Subcutaneous abdominal adipose tissue (tissue), 5 donors: ENCODE data around the gene CNTN4.

ENCODE experiments used
- H3K27ac ChIP-seq: one replicate; pipeline ENCODE4 v1.7.0; 2013; ENCODE audit warnings: low read depth, mild to moderate bottlenecking, inconsistent platforms, low read length, moderate library complexity
- H3K27me3 ChIP-seq, 5 donors: one replicate each; pipeline ENCODE4 v1.7.0; 2013; ENCODE audit warnings: low read length in 5 of 5, inconsistent platforms in 1 of 5; ENCODE audit not compliant: control insufficient read depth in 5 of 5, insufficient read depth in 4 of 5
- H3K36me3 ChIP-seq, 5 donors: one replicate each; pipeline ENCODE4 v1.7.0; 2013; ENCODE audit warnings: low read length in 5 of 5; ENCODE audit not compliant: control insufficient read depth in 5 of 5, insufficient read depth in 5 of 5
- H3K4me1 ChIP-seq, 5 donors: one replicate each; pipeline ENCODE4 v1.7.0; 2013; ENCODE audit warnings: low read length in 5 of 5, mild to moderate bottlenecking in 3 of 5, moderate library complexity in 1 of 5; ENCODE audit not compliant: control insufficient read depth in 5 of 5, insufficient read depth in 5 of 5
- H3K4me3 ChIP-seq, 5 donors: one replicate each; pipeline ENCODE4 v1.7.0; 2013; ENCODE audit warnings: low read length in 5 of 5, low read depth in 1 of 5
- H3K9ac ChIP-seq, 5 donors: one replicate each; pipeline ENCODE4 v1.7.0; 2013; ENCODE audit warnings: low read length in 5 of 5, mild to moderate bottlenecking in 4 of 5, moderate library complexity in 3 of 5
- H3K9me3 ChIP-seq, 5 donors: one replicate each; pipeline ENCODE4 v1.7.0; 2013; ENCODE audit warnings: low read length in 5 of 5; ENCODE audit not compliant: control insufficient read depth in 5 of 5
- donor health status: healthy.
- donor health status: healthy.
- donor health status: healthy.
- donor health status: healthy.
- donor health status: healthy.

The CNTN4 gene

DNA sequence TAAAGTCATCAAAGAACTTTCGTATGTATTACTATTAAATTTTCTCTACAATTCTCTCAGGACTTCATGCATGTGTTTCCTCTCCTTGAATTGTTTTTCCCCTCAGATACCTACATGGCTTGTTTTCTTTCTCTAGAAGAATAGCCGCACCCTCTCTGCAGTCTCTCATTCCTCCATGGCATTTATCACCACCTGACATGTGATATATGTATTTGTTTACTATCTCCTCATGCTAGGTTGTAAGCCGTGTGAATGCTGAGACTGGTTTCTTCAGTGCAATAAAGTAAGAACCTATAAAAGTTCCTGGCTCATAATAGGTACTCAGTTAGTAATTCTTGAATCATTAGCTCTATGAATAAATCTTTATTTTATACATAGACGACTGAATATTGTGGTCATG, 149.2 kb downstream of the CNTN4 start:
- H3K4me1 ChIP-seq = no peaks in the 10 kb centered on the region
- no peaks in the 10 kb centered on the region for H3K27me3 ChIP-seq
- no peaks in the 10 kb centered on the region for H3K9me3 ChIP-seq
- H3K9ac ChIP-seq = no peak overlapping the region
- no peak overlapping the region for H3K27ac ChIP-seq
- H3K36me3 ChIP-seq = no peaks in the 10 kb centered on the region
- no peak overlapping the region for H3K4me3 ChIP-seq

- Histone ChIP-seq H3K4me3 (no peak overlapping the region), H3K27ac (no peak overlapping the region), H3K36me3 (no peaks in the 10 kb centered on the region), H3K4me1 (no peaks in the 10 kb centered on the region), H3K9me3 (no peaks in the 10 kb centered on the region), H3K9ac (no peak overlapping the region), H3K27me3 (no peaks in the 10 kb centered on the region)
Measured at GRCh38 chr3:2250783-2251182, 152.1 kb downstream of the CNTN4 start.

- Histone ChIP-seq H3K4me3 (no peak overlapping the region), H3K9me3 (peaks cover 0 to 2% (median 0%) of the 10 kb centered on the region in 5 donors), H3K27ac (no peak overlapping the region), H3K27me3 (no peaks in the 10 kb centered on the region), H3K36me3 (no peaks in the 10 kb centered on the region), H3K9ac (no peak overlapping the region), H3K4me1 (peaks cover 0 to 5% (median 0%) of the 10 kb centered on the region in 5 donors)
Measured at GRCh38 chr3:2261747-2262146, 163.1 kb downstream of the CNTN4 start.

- Histone ChIP-seq H3K4me1 (peaks cover 0 to 5% (median 0%) of the 10 kb centered on the region in 5 donors), H3K4me3 (no peak overlapping the region), H3K36me3 (no peaks in the 10 kb centered on the region), H3K9me3 (no peaks in the 10 kb centered on the region), H3K9ac (no peak overlapping the region), H3K27ac (no peak overlapping the region), H3K27me3 (no peaks in the 10 kb centered on the region)
Measured at GRCh38 chr3:2262204-2262603, 163.5 kb downstream of the CNTN4 start.

- no peaks in the 10 kb centered on the region for H3K27me3 ChIP-seq
- H3K4me1 ChIP-seq = peaks cover 0 to 5% (median 0%) of the 10 kb centered on the region in 5 donors
- no peaks in the 10 kb centered on the region for H3K36me3 ChIP-seq
- H3K27ac ChIP-seq = no peak overlapping the region
- H3K9ac ChIP-seq = no peak overlapping the region
- no peaks in the 10 kb centered on the region for H3K9me3 ChIP-seq
- H3K4me3 ChIP-seq = no peak overlapping the region
Measured at GRCh38 chr3:2266606-2267005, 167.9 kb downstream of the CNTN4 start.

GRCh38 chr3:2268779-2269178, 170.1 kb downstream of the CNTN4 start:
- no peaks in the 10 kb centered on the region for H3K9me3 ChIP-seq
- no peaks in the 10 kb centered on the region for H3K36me3 ChIP-seq
- H3K27ac ChIP-seq = no peak overlapping the region
- H3K4me1 ChIP-seq = no peaks in the 10 kb centered on the region
- no peak overlapping the region for H3K9ac ChIP-seq
- no peaks in the 10 kb centered on the region for H3K27me3 ChIP-seq
- H3K4me3 ChIP-seq = no peak overlapping the region

GRCh38 chr3:2274526-2274925, 175.9 kb downstream of the CNTN4 start:
- Histone ChIP-seq H3K4me3 (no peak overlapping the region), H3K9ac (no peak overlapping the region), H3K9me3 (no peaks in the 10 kb centered on the region), H3K27me3 (no peaks in the 10 kb centered on the region), H3K36me3 (no peaks in the 10 kb centered on the region), H3K4me1 (peaks cover 0 to 5% (median 0%) of the 10 kb centered on the region in 5 donors), H3K27ac (no peak overlapping the region)

DNA sequence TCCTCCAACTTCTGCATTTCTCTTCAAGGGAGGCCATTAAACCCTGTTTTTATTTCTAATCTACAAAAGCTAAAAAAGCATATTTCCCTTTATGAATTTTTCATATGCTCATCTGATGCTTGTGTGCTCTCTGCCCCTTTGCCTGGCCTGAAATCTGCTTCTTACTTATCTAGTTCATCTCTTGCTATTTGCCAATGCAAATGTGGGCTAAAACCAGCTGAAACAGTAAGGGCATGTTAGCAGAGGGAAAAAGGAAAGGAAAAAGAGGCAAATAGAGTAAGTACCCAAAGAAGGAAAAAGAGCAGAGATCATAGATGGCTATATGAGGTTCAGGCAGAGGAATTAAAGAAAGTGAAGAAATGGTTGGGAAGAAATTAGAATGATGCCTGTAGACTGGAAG, 185.2 kb downstream of the CNTN4 start:
- no peaks in the 10 kb centered on the region for H3K36me3 ChIP-seq
- no peak overlapping the region for H3K4me3 ChIP-seq
- H3K27ac ChIP-seq = no peak overlapping the region
- no peaks in the 10 kb centered on the region for H3K27me3 ChIP-seq
- no peak overlapping the region for H3K9ac ChIP-seq
- no peaks in the 10 kb centered on the region for H3K9me3 ChIP-seq
- H3K4me1 ChIP-seq = no peaks in the 10 kb centered on the region

DNA sequence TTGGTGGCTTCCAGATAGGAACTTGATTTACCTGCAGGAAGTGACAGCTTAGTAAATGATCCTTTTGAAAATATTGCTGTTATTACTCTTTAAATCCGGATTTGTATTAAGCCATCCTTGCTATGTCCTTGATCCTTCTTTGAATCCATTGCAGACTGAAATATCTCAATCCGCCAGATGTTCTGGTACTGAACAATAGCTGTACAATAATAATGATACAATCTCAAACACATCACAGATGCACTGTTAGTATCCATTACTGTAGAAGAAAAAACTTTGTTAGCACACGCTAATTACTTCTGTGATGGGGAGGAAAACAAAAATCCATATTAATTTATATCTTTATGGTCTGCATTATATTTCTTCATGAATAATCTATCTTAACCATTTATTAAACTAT, 202.3 kb downstream of the CNTN4 start:
- Histone ChIP-seq H3K27me3 (no peaks in the 10 kb centered on the region), H3K27ac (no peak overlapping the region), H3K4me3 (no peak overlapping the region)

DNA sequence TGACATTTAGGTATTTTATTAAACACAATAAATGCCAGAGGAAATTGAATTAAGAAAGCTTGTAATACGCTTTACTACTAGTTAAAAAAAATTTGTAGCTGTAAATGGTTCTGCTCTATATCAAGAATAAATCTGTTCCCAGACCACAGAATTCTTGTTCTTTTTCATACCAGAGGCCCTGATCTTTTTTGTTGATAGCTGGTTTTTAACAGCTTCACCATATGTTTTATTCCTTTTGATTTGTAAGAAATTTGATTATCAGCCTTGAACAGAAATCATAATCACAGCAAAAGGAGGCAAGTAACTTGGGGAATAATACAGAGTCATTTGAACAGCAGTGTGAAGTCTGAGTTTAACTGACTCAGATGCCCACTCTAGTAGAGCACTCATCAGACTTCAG, 202.7 kb downstream of the CNTN4 start:
- Histone ChIP-seq H3K4me3 (no peak overlapping the region), H3K36me3 (no peaks in the 10 kb centered on the region), H3K9me3 (peaks cover 0 to 2% (median 0%) of the 10 kb centered on the region in 5 donors), H3K4me1 (no peaks in the 10 kb centered on the region), H3K27ac (no peak overlapping the region), H3K9ac (no peak overlapping the region), H3K27me3 (no peaks in the 10 kb centered on the region)

More for the DNA sequence above, 202.3 kb downstream of the CNTN4 start:
- Histone ChIP-seq H3K36me3 (no peaks in the 10 kb centered on the region), H3K4me1 (no peaks in the 10 kb centered on the region), H3K9ac (no peak overlapping the region), H3K9me3 (peaks cover 0 to 2% (median 0%) of the 10 kb centered on the region in 5 donors)

GRCh38 chr3:2303566-2303965, 204.9 kb downstream of the CNTN4 start:
- Histone ChIP-seq H3K27me3 (no peaks in the 10 kb centered on the region), H3K9me3 (no peaks in the 10 kb centered on the region), H3K27ac (no peak overlapping the region), H3K4me3 (no peak overlapping the region), H3K9ac (no peak overlapping the region), H3K36me3 (no peaks in the 10 kb centered on the region), H3K4me1 (no peaks in the 10 kb centered on the region)
